ENCODE data around the gene DCLK2.

DNA sequence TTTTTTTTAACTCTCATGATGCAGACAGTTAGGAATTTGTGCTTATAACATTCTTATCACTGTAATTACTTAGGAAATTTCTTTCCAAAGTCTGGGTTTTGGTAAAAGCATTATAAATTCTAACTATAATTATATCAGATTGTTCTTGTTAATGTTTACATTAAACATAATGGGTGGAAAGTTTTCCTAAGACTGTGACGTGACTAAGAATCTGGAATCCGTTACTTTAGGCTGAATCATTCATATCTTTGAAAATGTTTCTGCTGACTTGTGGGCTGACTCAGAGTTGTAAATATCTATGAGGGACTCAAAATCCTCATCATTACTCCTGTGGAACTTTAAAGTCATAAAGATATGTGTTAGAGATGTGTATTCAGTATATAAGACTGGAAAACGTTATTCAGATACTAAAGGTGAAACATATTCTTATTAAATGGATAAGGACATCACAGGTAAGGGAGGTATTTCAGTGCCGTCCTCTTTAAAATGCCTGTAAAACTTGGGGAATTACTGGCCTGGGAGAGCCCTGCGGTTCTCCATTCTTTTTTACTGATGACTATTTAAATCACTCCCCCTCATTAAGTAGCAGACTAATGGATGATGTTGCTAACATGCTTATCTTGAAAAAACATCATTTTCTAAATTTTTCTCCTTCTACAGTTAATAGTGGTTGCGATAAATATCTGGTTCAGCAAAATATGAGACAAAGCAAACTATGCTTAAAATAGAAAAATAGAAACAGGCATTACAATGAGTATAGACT is 159.0 kb downstream of the DCLK2 start:
- TF ChIP-seq EZH2 (IDR thresholded peaks at IDR 0.05; ENCODE audit: low read length, unreplicated experiment), result no peak
- TF ChIP-seq, protein P1, sequence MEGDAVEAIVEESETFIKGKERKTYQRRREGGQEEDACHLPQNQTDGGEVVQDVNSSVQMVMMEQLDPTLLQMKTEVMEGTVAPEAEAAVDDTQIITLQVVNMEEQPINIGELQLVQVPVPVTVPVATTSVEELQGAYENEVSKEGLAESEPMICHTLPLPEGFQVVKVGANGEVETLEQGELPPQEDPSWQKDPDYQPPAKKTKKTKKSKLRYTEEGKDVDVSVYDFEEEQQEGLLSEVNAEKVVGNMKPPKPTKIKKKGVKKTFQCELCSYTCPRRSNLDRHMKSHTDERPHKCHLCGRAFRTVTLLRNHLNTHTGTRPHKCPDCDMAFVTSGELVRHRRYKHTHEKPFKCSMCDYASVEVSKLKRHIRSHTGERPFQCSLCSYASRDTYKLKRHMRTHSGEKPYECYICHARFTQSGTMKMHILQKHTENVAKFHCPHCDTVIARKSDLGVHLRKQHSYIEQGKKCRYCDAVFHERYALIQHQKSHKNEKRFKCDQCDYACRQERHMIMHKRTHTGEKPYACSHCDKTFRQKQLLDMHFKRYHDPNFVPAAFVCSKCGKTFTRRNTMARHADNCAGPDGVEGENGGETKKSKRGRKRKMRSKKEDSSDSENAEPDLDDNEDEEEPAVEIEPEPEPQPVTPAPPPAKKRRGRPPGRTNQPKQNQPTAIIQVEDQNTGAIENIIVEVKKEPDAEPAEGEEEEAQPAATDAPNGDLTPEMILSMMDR (conservative IDR thresholded peaks at IDR 0.05; ENCODE audit: low read depth, low read length), result no peak
- TF ChIP-seq EZH2phosphoT487 (IDR thresholded peaks at IDR 0.05; ENCODE audit: borderline replicate concordance, low read length), result no peak
